Posterior vena cava (tissue), 2 donors: ENCODE results near the gene MCL1. TPM values are rescaled to one million over a fixed set of nuclear protein-coding genes. Genes with fewer than 3 reads are reported as not detected.

ENCODE experiments used
- DNase-seq: peaks from one replicate; pipeline ENCODE4 v3.0.0-alpha.2; 2020; ENCODE audit warnings: low spot score
- intact Hi-C, 2 donors: fragments of 100-400 bp; cut with DNase I; formaldehyde crosslinking; loops; one replicate each; pipeline versions ENCODE4 v1.14.1 to v1.14.2; 2022 to 2023
- total RNA-seq, 2 donors: library from RNA; stranded (reverse); fragmentation: NEBNext Ultra II Directional; extraction: Animal tissue kit (Norgen Biotek cat#: 25700); gene quantifications; one replicate each; pipeline ENCODE4 v1.2.1, GENCODE V29; 2021
- donor health status: DM: yes; HTN: yes; CAD: no.
- donor health status: DM: yes; HTN: yes; CAD: no.

Gene MCL1
- total RNA-seq, 2 donors from 2014 or later, result 210 to 267 TPM

- intact Hi-C loops, result loop anchor here in 1 of 2 donors (10.0 kb wide), 1 partner anchor 86 kb away; no protein-coding TSS in a partner anchor
- peak; percentile 82 for DNase-seq
Observed at GRCh38 chr1:150551051-150551783, 28.2 kb downstream of the MCL1 start.

DNA sequence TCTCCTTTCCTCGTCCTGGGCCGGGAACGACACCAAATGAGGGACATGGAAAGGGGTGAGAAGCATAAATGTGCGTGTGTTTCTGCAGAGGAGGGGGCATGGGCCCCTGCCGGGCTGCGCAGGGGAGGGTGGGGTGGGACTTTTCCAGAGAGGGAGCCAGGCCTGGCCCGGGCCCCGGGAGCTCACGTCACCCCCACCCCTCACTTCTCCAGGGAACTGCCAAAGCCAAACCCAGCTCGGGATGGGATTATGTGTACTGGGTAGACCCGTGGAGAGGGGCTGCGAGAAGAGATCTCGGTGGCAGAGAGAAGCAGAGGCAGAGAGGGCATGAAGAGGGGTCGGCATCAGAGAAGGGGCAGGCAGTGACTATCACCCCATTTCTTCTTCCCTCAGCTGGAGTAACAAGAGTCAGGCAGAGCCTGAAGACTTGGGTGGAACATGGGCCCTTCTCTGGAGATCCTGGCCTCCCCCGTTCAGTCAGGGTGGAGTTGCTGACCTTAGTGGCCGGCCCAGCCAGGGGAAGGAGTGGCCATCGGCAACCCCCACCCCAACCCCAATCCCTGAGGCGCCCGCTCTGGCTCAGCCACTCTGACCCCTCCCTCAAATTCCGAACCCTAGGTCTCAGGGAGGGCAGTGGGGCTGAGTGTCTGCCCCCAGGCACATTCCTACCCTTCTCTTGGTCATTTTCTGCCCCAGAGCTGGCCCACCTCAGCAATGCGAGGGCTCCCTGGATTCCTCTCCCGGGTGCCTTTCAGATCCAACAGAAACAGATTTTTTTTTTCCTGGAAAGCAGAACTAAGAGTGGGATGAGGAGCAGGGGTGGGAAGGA lies 29.0 kb downstream of the MCL1 start:
- intact Hi-C loops, result loop anchor here in 1 of 2 donors (10.0 kb wide), 1 partner anchor 86 kb away; no protein-coding TSS in a partner anchor
- DNase-seq, result peak; percentile 91

- peak; percentile 91 for DNase-seq
- intact Hi-C loops, result loop anchor here in 1 of 2 donors (10.0 kb wide), 1 partner anchor 85 kb away; no protein-coding TSS in a partner anchor
Observed at GRCh38 chr1:150549496-150550221, 29.8 kb downstream of the MCL1 start.

DNA sequence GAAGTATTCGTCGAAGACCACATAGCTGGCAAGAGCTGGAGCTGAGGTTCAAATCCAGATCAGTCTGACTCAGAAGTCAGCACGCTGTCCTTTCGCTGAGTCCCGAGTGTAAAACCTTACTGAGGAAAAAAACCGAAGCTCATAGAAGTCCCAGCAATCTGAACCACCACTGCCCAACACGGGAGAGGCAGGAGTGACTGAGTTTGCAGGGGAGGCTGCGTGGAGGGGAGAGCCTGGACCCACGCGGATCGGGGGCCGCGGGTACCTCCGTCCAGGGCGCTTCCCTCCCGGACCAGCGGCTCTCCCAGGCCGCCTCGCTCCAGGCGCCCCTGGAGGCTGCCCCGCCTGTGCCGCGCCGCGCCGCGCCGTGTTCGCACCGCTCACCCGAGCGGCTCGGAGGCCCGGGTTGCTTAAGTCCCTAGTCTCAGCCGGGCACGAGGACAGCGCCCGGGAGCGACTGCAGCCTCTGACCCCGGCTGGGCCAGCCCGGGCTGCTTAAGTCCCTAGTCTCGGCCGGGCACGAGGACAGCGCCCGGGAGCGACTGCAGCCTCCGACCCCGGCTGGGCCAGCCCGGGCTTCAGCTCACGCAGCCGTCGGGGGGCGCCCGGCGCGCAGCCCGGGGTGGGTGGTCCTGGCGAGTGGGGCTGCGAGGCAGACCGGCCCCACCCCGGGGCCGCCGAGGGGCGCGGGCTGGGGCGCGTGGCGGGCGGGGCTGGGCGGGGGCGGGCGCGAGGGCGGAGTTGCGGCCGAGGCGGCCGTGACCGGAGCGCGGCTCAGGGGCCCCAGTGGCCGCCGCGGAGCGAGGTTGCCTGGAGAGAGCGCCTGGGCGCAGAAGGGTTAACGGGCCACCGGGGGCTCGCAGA lies 30.5 kb downstream of the MCL1 start, which contains the start of gene ADAMTSL4:
Gene ADAMTSL4 (plus strand): TSS at position 777 of the 864 bp plus-strand sequence. CDS start 2,881 bp downstream, outside the sequence.
- DNase-seq, result peak; percentile 92
- intact Hi-C loops, result no loop called here

GRCh38 chr1:150548324-150548631 lies 31.1 kb downstream of the MCL1 start:
- no peak for DNase-seq
- intact Hi-C loops, result no loop called here

- DNase-seq, result no peak
- intact Hi-C loops, result no loop called here
Observed at GRCh38 chr1:150546294-150546937, 33.0 kb downstream of the MCL1 start.

DNA sequence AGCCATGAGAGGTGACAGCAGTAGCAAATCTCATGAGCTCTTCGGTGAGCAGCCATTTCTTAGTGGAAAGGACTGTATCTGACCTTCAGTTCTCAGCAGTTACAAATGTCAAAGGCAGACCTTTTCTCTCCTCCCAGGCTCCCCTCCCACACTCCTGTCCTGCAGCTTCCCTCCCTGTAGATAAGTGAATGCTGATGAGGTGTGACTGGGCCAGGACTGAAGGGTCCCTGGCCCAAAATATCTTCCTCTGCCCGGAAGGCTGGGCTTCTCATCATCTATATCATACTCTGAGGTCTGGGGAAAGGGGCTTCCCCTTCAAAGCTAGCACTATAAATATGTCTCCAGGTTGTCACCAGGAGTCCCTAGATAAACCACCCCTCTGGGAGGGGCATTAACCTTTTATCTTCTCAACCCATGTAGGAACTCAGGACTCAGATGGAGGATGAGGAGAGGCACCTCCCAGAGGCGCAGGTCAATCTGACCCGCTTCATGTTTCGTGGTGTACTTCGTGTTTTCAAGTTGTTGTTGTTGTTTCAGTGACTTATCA lies 33.9 kb downstream of the MCL1 start:
- DNase-seq, result no peak
- intact Hi-C loops, result no loop called here

- DNase-seq, result no peak
- intact Hi-C loops, result no loop called here
Observed at GRCh38 chr1:150544204-150544603, 35.2 kb downstream of the MCL1 start.

DNA sequence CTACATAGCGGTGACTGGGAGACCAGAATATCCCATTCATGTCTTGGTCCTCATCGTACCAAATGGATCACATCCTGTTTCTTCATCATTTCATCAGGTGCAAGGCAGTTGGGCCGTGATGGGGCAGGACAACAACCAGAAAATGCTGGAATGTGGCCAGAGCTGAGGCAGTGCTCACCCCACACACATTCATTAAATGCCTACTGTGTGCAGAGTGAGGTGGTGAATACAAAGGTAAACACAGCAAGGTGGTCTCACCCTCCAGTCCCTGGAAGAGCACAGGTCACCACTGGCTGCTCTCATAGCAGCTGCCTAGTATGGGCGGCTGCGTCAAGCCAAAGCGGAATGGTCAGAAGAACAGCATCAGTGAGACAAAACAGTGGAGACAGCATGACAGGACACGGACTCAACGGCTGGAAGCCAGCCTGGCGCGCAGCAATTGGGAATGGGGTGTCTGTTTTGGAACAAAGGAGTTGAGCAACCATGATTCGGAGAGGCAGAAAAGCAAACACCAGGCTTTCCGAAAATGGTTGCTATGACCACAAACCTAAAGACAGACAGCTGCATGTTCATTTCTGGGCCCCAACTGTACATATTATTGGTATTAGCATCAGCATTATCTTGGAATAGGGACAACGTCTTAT lies 35.8 kb downstream of the MCL1 start:
- peak; percentile 93 for DNase-seq
- intact Hi-C loops, result no loop called here

- peak; percentile 87 for DNase-seq
- intact Hi-C loops, result loop anchor here in 1 of 2 donors (10.0 kb wide), 1 partner anchor 53 kb away; the partner anchor contains the start of gene TARS2
Observed at GRCh38 chr1:150537732-150538684, 41.4 kb downstream of the MCL1 start.

DNA sequence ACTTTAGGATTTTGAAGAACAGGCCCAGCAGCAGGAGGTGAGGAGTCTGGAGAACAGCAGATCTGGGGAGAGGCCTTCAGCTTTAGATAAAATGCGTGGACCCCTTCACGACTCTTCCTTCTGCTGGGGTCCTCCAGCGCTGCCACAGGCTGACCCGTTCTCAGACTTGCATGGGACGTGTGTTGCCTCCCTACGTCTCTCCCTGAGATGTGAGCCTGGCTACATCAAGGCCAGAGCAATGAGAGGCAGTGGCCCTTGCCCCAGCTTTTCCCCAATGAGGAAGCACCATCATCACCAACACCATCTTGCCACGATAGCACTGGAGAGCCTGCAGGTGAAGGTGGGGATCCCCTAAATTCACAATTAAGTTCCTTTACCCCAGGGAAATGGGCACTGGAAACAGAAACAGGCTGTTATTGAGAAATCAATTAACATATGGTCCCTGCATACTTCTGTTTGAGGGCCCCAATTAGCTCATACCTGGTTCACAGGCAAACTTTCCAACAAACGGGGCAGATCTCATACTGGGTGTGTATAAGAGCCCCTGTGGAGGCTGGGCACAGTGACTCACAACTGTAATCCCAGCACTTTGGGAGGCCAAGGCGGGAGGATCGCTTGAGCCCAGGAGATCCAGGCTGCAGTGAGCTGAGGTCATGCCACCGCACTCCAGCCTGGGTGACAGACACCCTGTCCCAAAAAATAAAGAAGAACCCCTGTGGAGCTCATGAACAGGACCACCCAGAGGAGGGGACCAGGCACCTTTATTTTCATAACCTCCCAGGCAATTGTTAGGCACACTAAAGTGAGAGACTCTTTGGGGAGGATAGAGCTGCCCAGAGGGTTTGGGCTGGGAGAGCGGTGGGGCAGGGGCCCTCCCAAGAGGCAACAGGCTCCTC lies 42.3 kb downstream of the MCL1 start:
- intact Hi-C loops, result loop anchor here in 1 of 2 donors (10.0 kb wide), 1 partner anchor 52 kb away; the partner anchor contains the start of gene TARS2

DNA sequence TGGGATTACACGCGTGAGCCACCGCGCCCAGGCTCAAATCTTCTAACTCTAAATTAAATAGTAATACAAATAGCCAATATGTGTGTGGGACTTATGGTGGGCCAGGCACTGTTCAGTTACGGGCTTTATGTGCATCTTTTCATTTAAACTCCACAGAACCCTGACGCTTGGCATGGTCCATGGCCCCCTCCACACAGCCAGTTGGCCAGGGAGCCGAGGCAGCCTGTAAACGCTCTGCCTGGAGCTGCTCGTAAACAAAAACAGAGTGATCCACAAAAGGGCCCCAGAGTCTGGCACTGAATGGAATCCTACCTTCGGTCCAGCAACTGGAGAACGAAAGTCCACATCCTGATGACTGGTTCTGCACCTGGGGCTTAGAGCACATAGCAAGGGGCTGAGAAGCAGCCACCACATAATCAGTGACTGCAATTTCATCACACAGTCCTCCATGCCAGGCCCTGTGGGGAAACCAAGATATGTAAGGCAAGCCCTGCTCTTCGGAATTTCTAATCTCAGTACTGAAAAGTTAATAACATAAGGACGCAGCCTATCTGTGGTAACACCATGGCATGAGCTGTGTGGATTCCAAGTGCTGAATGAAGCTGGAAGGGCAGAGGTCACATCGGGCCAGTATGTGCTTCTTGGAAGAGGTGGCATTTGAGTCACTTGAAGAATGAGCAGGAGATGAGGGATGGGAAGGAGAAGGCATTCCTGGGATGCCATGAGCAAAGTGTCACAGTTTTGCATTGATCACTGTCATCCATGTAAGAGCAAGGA lies 43.7 kb downstream of the MCL1 start:
- DNase-seq, result peak; percentile 75
- intact Hi-C loops, result loop anchor here in 1 of 2 donors (10.0 kb wide), 1 partner anchor 51 kb away; the partner anchor contains the start of gene TARS2

More for the DNA sequence above, 42.3 kb downstream of the MCL1 start:
- DNase-seq, result peak; percentile 14

GRCh38 chr1:150534002-150534401 lies 45.4 kb downstream of the MCL1 start:
- intact Hi-C loops, result loop anchor here in 1 of 2 donors (10.0 kb wide), 1 partner anchor 49 kb away; the partner anchor contains the start of gene TARS2
- DNase-seq, result no peak

DNA sequence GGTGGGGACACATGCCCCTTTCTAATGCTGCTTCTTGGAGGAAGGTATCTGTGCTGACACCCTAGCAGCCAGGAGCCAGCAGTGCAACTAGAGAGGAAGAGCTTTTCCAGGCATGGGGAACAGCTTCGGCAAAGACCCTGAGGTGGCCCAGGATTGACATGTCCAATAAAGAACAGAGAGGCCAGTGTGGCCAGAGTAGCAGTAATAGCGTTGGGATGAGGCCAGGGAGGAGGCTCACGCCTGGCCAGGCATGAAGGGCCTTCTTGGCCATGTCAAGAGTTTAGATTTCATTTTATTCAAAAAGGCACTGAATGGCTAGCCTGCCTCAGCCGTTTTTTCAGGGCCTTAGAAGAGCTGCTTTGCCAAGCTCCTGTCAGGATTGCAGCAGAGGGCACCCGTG lies 46.5 kb downstream of the MCL1 start:
- no peak for DNase-seq

More for the DNA sequence above, 46.5 kb downstream of the MCL1 start:
- intact Hi-C loops, result loop anchor here in 1 of 2 donors (10.0 kb wide), 1 partner anchor 48 kb away; the partner anchor contains the start of gene TARS2
